Body of pancreas (tissue), 4 donors: ENCODE results near the gene SLC43A1. TPM values are rescaled to one million over a fixed set of nuclear protein-coding genes. Genes with fewer than 3 reads are reported as not detected.

Experiments used
- ATAC-seq: fragments of 150-250 bp; one replicate; pipeline ENCODE4 v1.9.1; 2016
- DNase-seq, 4 donors: peaks; one replicate each; pipeline ENCODE4 v3.0.0-alpha.2; 2019
- H3K27ac ChIP-seq, 4 donors: fragments of 200-600 bp; sonication (generic); 1 replicate in 3 of 4; 2 replicates in 1 of 4; pipeline versions ENCODE4 v1.5.1 to v1.6.1; 2016 to 2019; ENCODE audit warnings: mild to moderate bottlenecking in 1 of 4, mixed read lengths in 1 of 4, moderate library complexity in 1 of 4
- H3K27me3 ChIP-seq, 2 donors: fragments of 200-600 bp; sonication (generic); one replicate each; pipeline ENCODE4 v1.6.0; 2016; ENCODE audit warnings: mild to moderate bottlenecking in 1 of 2
- H3K36me3 ChIP-seq, 2 donors: fragments of 200-600 bp; sonication (generic); replicated peaks in 1 of 2; 2 replicates each; pipeline ENCODE4 v1.5.1; 2016; ENCODE audit warnings: low read depth in 2 of 2; ENCODE audit not compliant: insufficient read depth in 1 of 2
- H3K4me1 ChIP-seq: fragments of 200-600 bp; sonication (generic); one replicate; pipeline ENCODE4 v1.6.0; 2016
- H3K4me3 ChIP-seq, 2 donors: fragments of 200-600 bp; sonication (generic); 1 replicate in 1 of 2; 2 replicates in 1 of 2; pipeline ENCODE4 v1.5.1; 2016 to 2019
- H3K9me3 ChIP-seq, 3 donors: fragments of 200-600 bp; sonication (generic); 1 replicate in 2 of 3; 2 replicates in 1 of 3; pipeline ENCODE4 v1.5.1; 2016
- CTCF ChIP-seq, 7 experiments: fragments of 450-650 bp in 4 of 7; fragments of 200-600 bp in 3 of 7; sonication (generic) in 3 of 7; IDR thresholded peaks; one replicate each; pipeline ENCODE4 v1.5.1; 2016 to 2019; ENCODE audit warnings: antibody characterized with exemption in 7 of 7
- POLR2A ChIP-seq, 3 donors: fragments of 450-650 bp; IDR thresholded peaks; one replicate each; pipeline ENCODE4 v1.6.1; 2016; ENCODE audit warnings: antibody characterized with exemption in 3 of 3, mild to moderate bottlenecking in 2 of 3
- WGBS, 2 donors: methylation state at CpG; one replicate each; pipeline ENCODE4 v1.1.5; 2017; 5-methylcytosine and 5-hydroxymethylcytosine counted together
- intact Hi-C: fragments of 100-400 bp; cut with DNase I; formaldehyde crosslinking; loops from one replicate; pipeline ENCODE4 v1.15.1; 2023
- total RNA-seq, 2 donors: library from RNA; depleted of rRNA; stranded (reverse); fragments of >200 nt; gene quantifications; one replicate each; pipeline ENCODE4 v1.1.0, GENCODE V29; 2016

Gene SLC43A1
- total RNA-seq, 2 donors from 2014 or later = 87.7 to 128 TPM

DNA sequence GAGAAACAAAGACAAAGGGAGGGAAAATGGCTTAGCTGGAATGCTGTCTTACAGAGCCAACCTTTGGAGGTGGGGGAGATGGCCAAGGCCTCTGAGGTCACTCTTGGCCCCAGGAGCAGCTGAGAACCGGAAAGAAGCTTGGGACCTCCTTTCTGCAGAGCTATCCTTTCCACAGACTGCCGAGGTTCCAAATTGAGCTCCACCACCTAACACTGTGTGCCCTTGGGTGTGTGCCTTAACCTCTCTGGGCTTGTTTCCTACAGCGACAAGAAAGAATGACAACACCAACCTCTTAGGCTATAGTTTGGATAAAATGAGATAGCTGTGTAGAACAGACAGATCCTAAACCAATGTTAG, 32.0 kb downstream of the SLC43A1 start:
- WGBS, 2 donors = 70 to 79% methylated on average over 3 of the region's 3 CpGs
- ATAC-seq (no peak), DNase-seq (no peak)
- Histone ChIP-seq H3K4me1 (peaks cover 25% of the 10 kb centered on the region), H3K9me3 (no peaks in the 10 kb centered on the region), H3K27ac (peak overlapping the region in 1 of 4 donors; percentile 9), H3K27me3 (no peaks in the 10 kb centered on the region), H3K4me3 (no peak overlapping the region), H3K36me3 (peaks cover 6 to 19% of the 10 kb centered on the region in 2 donors)
- no peak for TF ChIP-seq POLR2A (IDR thresholded peaks at IDR 0.05)
- TF ChIP-seq CTCF (IDR thresholded peaks at IDR 0.05) = no peak
- intact Hi-C loops = no loop called here

GRCh38 chr11:57482782-57483561, 32.5 kb downstream of the SLC43A1 start:
- H3K9me3 ChIP-seq = no peaks in the 10 kb centered on the region
- no peaks in the 10 kb centered on the region for H3K27me3 ChIP-seq
- H3K4me1 ChIP-seq = peaks cover 31% of the 10 kb centered on the region
- peaks cover 6 to 16% of the 10 kb centered on the region in 2 donors for H3K36me3 ChIP-seq
- peak overlapping the region in 1 of 4 donors; percentile 9 for H3K27ac ChIP-seq
- DNase-seq = no peak
- WGBS, 2 donors = 45 to 66% methylated on average over 44 of the region's 52 CpGs
- no peak for ATAC-seq
- intact Hi-C loops = no loop called here
- TF ChIP-seq CTCF (IDR thresholded peaks at IDR 0.05) (peak in 6 of 7 experiments; percentile 15 to 39 (median 32)), POLR2A (IDR thresholded peaks at IDR 0.05) (no peak)
- no peak overlapping the region for H3K4me3 ChIP-seq

DNA sequence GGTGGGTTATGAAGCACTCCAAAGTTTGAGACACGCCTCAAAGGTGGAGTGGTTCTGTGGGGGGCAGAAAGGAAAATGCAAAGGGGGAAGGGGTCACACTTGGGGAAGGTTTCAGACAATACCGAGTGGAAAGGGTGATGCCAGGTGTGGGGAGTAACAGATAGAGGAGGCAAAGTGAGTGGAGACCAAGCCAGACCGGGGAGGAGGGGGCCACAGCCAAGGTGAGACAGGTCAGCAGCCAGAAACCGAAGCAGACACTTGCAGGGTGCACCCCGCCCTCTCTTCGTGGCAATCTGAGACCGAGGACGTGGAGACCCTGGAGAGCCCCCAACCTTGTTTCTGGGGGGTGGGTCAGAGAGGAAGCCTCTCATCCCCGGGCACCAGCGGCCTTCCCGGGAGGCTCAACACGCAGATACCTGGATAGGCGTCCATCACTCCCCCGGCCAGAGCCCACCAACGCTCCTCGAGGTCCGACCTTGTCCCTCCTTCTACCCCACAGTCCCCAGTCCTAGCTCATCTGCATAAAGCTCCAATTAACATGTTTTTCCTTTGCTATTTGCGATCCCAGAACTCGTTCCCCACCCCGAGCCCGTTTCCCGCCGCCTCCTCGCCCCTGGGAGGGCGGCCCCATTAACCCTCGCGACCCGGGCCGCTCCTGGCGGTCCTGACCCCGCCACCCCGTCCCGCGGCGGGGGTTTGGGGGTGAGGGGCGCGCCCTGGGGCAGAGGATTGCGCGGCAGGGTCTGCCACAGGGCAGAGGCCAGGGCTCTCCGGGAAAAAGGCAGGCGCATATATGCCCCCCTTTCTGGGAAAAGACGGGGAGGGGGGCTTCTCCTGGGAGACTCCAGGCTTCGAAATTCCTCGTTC, 33.4 kb downstream of the SLC43A1 start:
- Histone ChIP-seq H3K27me3 (no peaks in the 10 kb centered on the region), H3K4me1 (peaks cover 39% of the 10 kb centered on the region), H3K9me3 (no peaks in the 10 kb centered on the region), H3K27ac (no peak overlapping the region), H3K36me3 (peaks cover 6 to 16% of the 10 kb centered on the region in 2 donors), H3K4me3 (no peak overlapping the region)
- no peak for DNase-seq
- no peak for ATAC-seq
- WGBS, 2 donors = 35 to 55% methylated on average over 41 to 43 of the region's 44 CpGs
- intact Hi-C loops = no loop called here
- no peak for TF ChIP-seq CTCF (IDR thresholded peaks at IDR 0.05)
- no peak for TF ChIP-seq POLR2A (IDR thresholded peaks at IDR 0.05)

DNA sequence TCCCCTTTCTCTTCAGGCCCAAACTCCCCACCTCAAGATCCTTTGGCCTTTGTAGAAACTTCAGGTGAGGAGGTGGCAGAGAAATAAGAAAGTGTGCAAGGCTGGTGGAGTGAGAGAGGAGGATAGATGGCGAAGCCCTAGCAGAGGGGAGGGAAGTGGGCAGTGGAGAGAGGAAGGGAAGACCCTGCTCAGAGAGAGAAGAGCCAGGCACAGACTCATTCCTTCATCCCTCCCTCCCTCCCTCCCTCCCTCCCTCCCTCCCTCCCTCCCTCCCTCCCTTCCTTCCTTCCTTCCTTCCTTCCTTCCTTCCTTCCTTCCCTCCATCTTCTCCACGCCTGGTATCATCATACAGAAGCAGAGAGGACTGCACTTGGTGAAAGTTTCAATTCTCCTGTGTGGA, 34.2 kb downstream of the SLC43A1 start:
- no peak overlapping the region for H3K4me3 ChIP-seq
- intact Hi-C loops = no loop called here
- no peak for DNase-seq
- ATAC-seq = no peak
- peaks cover 47% of the 10 kb centered on the region for H3K4me1 ChIP-seq
- WGBS, 2 donors = 66 to 87% methylated on average over 2 of the region's 2 CpGs
- peak overlapping the region in 1 of 4 donors; percentile 11 for H3K27ac ChIP-seq
- no peaks in the 10 kb centered on the region for H3K9me3 ChIP-seq
- TF ChIP-seq CTCF (IDR thresholded peaks at IDR 0.05) (no peak), POLR2A (IDR thresholded peaks at IDR 0.05) (no peak)
- H3K27me3 ChIP-seq = no peaks in the 10 kb centered on the region
- H3K36me3 ChIP-seq = peaks cover 6 to 16% of the 10 kb centered on the region in 2 donors
